ENCODE data around the gene XXYLT1. TPM values are rescaled to one million over a fixed set of nuclear protein-coding genes. Genes with fewer than 3 reads are reported as not detected.
A peak's percentile ranks its signal among the peaks of the same experiment; 100 is the strongest.

XXYLT1 gene
- total and polyA plus RNA-seq, 9 of the 15 experiments (the other 6 are each of a cell fraction or from before 2014, with no cell fraction given) = 1.9 to 18.9 (median 15.0) TPM

GRCh38 chr3:195171093-195171873 lies 99.7 kb downstream of the XXYLT1 start:
- BruUV-seq (replicated peaks) = no TSS peak
- Histone ChIP-seq H3K36me3 (ENCODE audit: control insufficient read depth, insufficient read depth, low read length) (peaks cover 5% of the 10 kb centered on the region; the same call in 2 of the 3 replicates), H3K9ac (ENCODE audit: insufficient read depth in 1 of 2, low read depth in 2 of 2, low read length in 2 of 2) (peak overlapping the region in 1 of 2 experiments; percentile 67; a peak in 1 of 4 replicates), H4K20me1 (replicated peaks; ENCODE audit: control insufficient read depth, insufficient read depth, low read length) (no peaks in the 10 kb centered on the region), H3K4me1 (replicated peaks in 1 of 2; ENCODE audit: control insufficient read depth in 2 of 2, insufficient read depth in 2 of 2, low read length in 2 of 2) (peaks cover 11 to 12% of the 10 kb centered on the region in 2 experiments), H3K9me3 (replicated peaks; ENCODE audit: control insufficient read depth, insufficient read depth, low read depth, low read length) (no peaks in the 10 kb centered on the region), H3K9me1 (ENCODE audit: control insufficient read depth, insufficient read depth, low read length) (no peaks in the 10 kb centered on the region), H3K4me2 (ENCODE audit: insufficient read depth, low read length) (no peak overlapping the region), H3K79me2 (ENCODE audit: control insufficient read depth, insufficient read depth, low read length) (no peaks in the 10 kb centered on the region), H3K27ac (ENCODE audit: extremely low read depth, low read depth, low read length) (no peak overlapping the region), H3K27me3 (ENCODE audit: control insufficient read depth in 2 of 2, insufficient read depth in 2 of 2, low read length in 2 of 2) (no peaks in the 10 kb centered on the region), H3K4me3 (no peak overlapping the region), H2AFZ (ENCODE audit: low read depth, low read length) (no peak overlapping the region)
- no peak for DNase-seq (ENCODE audit: extremely low read depth in 1 of 4, low spot score in 3 of 4)
- in situ Hi-C loops (cut with MboI) (no loop called here), intact Hi-C loops (cut with micrococcal nuclease) (no loop called here)
- FAIRE-seq = no peak
- TF ChIP-seq GATAD2A (IDR thresholded peaks at IDR 0.05) (no peak), MEF2A (IDR thresholded peaks at IDR 0.05; ENCODE audit: control insufficient read depth, low read depth, low read length) (0 out of 2 replicates have a peak, but pooled peaks have one; percentile 14)
- POLR2A ChIA-PET = interaction anchor here (0.7 to 1.4 kb wide), 3 partner anchors 9 to 588 kb away, joined by 3 to 5 read pairs (median 4); no protein-coding TSS in a partner anchor
- CTCF ChIA-PET (ENCODE audit: low intra/inter-chr PET ratio) = no interaction called here
- 71% methylated on average over 15 of the region's 15 CpGs for WGBS (ENCODE audit: insufficient coverage, low coverage, missing lambda C conversion rate)
- ATAC-seq = no peak

DNA sequence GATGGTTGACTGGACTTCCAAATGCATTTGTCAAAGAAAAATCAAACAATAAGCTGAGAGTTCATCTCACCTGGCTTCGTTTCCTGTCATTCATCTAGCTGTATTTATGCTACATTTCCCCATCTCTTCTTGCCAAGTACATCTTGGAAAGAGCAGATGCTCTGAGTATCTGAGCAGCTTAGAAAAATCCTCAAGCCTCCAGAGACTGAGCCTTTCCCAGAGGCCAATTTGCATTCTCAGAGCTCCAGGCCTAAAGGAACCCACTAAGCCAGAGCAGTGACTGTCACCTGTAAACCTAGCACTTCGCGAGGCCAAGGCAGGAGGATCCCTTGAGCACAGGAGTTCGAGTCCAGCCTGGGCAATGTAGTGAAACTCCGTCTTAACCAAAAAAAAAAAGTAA lies 100.5 kb downstream of the XXYLT1 start:
- POLR2A ChIA-PET = interaction anchor here (0.8 to 1.4 kb wide), 5 partner anchors 8 to 45 kb away, joined by 3 to 5 read pairs (median 4); no protein-coding TSS in a partner anchor
- H3K79me2 ChIP-seq (ENCODE audit: control insufficient read depth, insufficient read depth, low read length) = peaks cover 5% of the 10 kb centered on the region; the same call in 1 of the 3 replicates
- peaks cover 12 to 19% of the 10 kb centered on the region in 2 experiments for H3K4me1 ChIP-seq (replicated peaks in 1 of 2; ENCODE audit: control insufficient read depth in 2 of 2, insufficient read depth in 2 of 2, low read length in 2 of 2)
- BruUV-seq (replicated peaks) = no TSS peak
- H3K4me3 ChIP-seq = no peak overlapping the region
- no peaks in the 10 kb centered on the region for H3K9me3 ChIP-seq (replicated peaks; ENCODE audit: control insufficient read depth, insufficient read depth, low read depth, low read length)
- no peak overlapping the region for H3K27ac ChIP-seq (ENCODE audit: extremely low read depth, low read depth, low read length)
- H4K20me1 ChIP-seq (replicated peaks; ENCODE audit: control insufficient read depth, insufficient read depth, low read length) = no peaks in the 10 kb centered on the region
- 80% methylated on average over 5 of the region's 5 CpGs for WGBS (ENCODE audit: insufficient coverage, low coverage, missing lambda C conversion rate)
- H3K36me3 ChIP-seq (ENCODE audit: control insufficient read depth, insufficient read depth, low read length) = peaks cover 4% of the 10 kb centered on the region; the same call in 2 of the 3 replicates
- H3K9me1 ChIP-seq (ENCODE audit: control insufficient read depth, insufficient read depth, low read length) = no peaks in the 10 kb centered on the region
- H2AFZ ChIP-seq (ENCODE audit: low read depth, low read length) = no peak overlapping the region
- DNase-seq (ENCODE audit: extremely low read depth in 1 of 4, low spot score in 3 of 4) = no peak
- CTCF ChIA-PET (ENCODE audit: low intra/inter-chr PET ratio) = no interaction called here
- H3K27me3 ChIP-seq (ENCODE audit: control insufficient read depth in 2 of 2, insufficient read depth in 2 of 2, low read length in 2 of 2) = no peaks in the 10 kb centered on the region
- H3K4me2 ChIP-seq (ENCODE audit: insufficient read depth, low read length) = no peak overlapping the region
- no peak for ATAC-seq
- FAIRE-seq = no peak
- intact Hi-C loops (cut with micrococcal nuclease) = no loop called here
- no peak overlapping the region for H3K9ac ChIP-seq (ENCODE audit: insufficient read depth in 1 of 2, low read depth in 2 of 2, low read length in 2 of 2)
- in situ Hi-C loops (cut with MboI) = no loop called here
- TF ChIP-seq SUPT5H (IDR thresholded peaks at IDR 0.05) = no peak
- TF ChIP-seq FOXM1 (IDR thresholded peaks at IDR 0.05; ENCODE audit: low read depth) = no peak
- TF ChIP-seq FOXM1 (CRISPR knock-in tag; IDR thresholded peaks at IDR 0.05; ENCODE audit: low read depth) = no peak
- TF ChIP-seq ADNP (tag; IDR thresholded peaks at IDR 0.05) = no peak
- TF ChIP-seq, protein P1, sequence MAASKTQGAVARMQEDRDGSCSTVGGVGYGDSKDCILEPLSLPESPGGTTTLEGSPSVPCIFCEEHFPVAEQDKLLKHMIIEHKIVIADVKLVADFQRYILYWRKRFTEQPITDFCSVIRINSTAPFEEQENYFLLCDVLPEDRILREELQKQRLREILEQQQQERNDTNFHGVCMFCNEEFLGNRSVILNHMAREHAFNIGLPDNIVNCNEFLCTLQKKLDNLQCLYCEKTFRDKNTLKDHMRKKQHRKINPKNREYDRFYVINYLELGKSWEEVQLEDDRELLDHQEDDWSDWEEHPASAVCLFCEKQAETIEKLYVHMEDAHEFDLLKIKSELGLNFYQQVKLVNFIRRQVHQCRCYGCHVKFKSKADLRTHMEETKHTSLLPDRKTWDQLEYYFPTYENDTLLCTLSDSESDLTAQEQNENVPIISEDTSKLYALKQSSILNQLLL (CRISPR knock-in tag; IDR thresholded peaks at IDR 0.05; ENCODE audit: borderline replicate concordance) = no peak
- TF ChIP-seq, protein P2, sequence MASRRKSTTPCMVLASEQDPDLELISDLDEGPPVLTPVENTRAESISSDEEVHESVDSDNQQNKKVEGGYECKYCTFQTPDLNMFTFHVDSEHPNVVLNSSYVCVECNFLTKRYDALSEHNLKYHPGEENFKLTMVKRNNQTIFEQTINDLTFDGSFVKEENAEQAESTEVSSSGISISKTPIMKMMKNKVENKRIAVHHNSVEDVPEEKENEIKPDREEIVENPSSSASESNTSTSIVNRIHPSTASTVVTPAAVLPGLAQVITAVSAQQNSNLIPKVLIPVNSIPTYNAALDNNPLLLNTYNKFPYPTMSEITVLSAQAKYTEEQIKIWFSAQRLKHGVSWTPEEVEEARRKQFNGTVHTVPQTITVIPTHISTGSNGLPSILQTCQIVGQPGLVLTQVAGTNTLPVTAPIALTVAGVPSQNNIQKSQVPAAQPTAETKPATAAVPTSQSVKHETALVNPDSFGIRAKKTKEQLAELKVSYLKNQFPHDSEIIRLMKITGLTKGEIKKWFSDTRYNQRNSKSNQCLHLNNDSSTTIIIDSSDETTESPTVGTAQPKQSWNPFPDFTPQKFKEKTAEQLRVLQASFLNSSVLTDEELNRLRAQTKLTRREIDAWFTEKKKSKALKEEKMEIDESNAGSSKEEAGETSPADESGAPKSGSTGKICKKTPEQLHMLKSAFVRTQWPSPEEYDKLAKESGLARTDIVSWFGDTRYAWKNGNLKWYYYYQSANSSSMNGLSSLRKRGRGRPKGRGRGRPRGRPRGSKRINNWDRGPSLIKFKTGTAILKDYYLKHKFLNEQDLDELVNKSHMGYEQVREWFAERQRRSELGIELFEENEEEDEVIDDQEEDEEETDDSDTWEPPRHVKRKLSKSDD (conservative IDR thresholded peaks at IDR 0.05; ENCODE audit: low read length) = no peak
- no peak for TF ChIP-seq HDGF (IDR thresholded peaks at IDR 0.05)
- no peak for TF ChIP-seq TRIM24 (IDR thresholded peaks at IDR 0.05)
- no peak for TF ChIP-seq FOXA1 (IDR thresholded peaks at IDR 0.05; ENCODE audit: borderline replicate concordance)
- no peak for TF ChIP-seq ZFP30 (CRISPR knock-in tag; IDR thresholded peaks at IDR 0.05; ENCODE audit: borderline replicate concordance)
- no peak for TF ChIP-seq RB1 (IDR thresholded peaks at IDR 0.05; ENCODE audit: low read depth)

All from K562 (cell line).